Hematopoietic multipotent progenitor cell treated with erythropoietin and hydrocortisone succinate and interleukin-3 and kit ligand, for 15 days (in vitro differentiated cells): ENCODE data around the gene RNF123.

Source experiments
- DNase-seq: peaks from one replicate; pipeline ENCODE4 v3.0.0-alpha.2; 2015; ENCODE audit warnings: low spot score

Gene RNF123

GRCh38 chr3:49658711-49659110 is 30.6 kb upstream of the RNF123 start:
- no peak for DNase-seq

GRCh38 chr3:49659756-49660155 is 29.6 kb upstream of the RNF123 start:
- DNase-seq, result no peak

- no peak for DNase-seq
Measured at GRCh38 chr3:49661281-49661680, 28.1 kb upstream of the RNF123 start.

- DNase-seq, result no peak
Measured at GRCh38 chr3:49662021-49662420, 27.3 kb upstream of the RNF123 start.

- DNase-seq, result no peak
Measured at GRCh38 chr3:49662720-49663413, 26.5 kb upstream of the RNF123 start.

- no peak for DNase-seq
Measured at GRCh38 chr3:49663831-49664230, 25.5 kb upstream of the RNF123 start.

- no peak for DNase-seq
Measured at GRCh38 chr3:49664300-49664699, 25.1 kb upstream of the RNF123 start.

GRCh38 chr3:49665822-49666519 is 23.4 kb upstream of the RNF123 start:
- DNase-seq, result no peak

GRCh38 chr3:49666592-49666991 is 22.8 kb upstream of the RNF123 start:
- no peak for DNase-seq

- DNase-seq, result no peak
Measured at GRCh38 chr3:49667701-49668413, 21.5 kb upstream of the RNF123 start.

- no peak for DNase-seq
Measured at GRCh38 chr3:49668414-49668797, 21.0 kb upstream of the RNF123 start.

- DNase-seq, result no peak
Measured at GRCh38 chr3:49668861-49669260, 20.5 kb upstream of the RNF123 start.

GRCh38 chr3:49669352-49669751 is 20.0 kb upstream of the RNF123 start:
- no peak for DNase-seq

- no peak for DNase-seq
Measured at GRCh38 chr3:49670940-49671290, 18.4 kb upstream of the RNF123 start.

- DNase-seq, result peak; percentile 86
Measured at GRCh38 chr3:49671291-49672288, 17.8 kb upstream of the RNF123 start.

- peak; percentile 95 for DNase-seq
Measured at GRCh38 chr3:49673121-49673714, 16.1 kb upstream of the RNF123 start.

- peak; percentile 96 for DNase-seq
Measured at GRCh38 chr3:49673715-49674496, 15.5 kb upstream of the RNF123 start, which contains the start of gene APEH. APEH (plus strand) TSS chr3:49674351; CDS start chr3:49674402, 51 bp downstream.

- DNase-seq, result peak; percentile 19
Measured at GRCh38 chr3:49674497-49674983, 14.8 kb upstream of the RNF123 start.

GRCh38 chr3:49675912-49676311 is 13.4 kb upstream of the RNF123 start:
- DNase-seq, result no peak

- no peak for DNase-seq
Measured at GRCh38 chr3:49680493-49681231, 8.7 kb upstream of the RNF123 start.
